Thyroid gland (tissue), 4 donors: Measurements from ENCODE around the gene PLN.

Experiments used
- POLR2A ChIP-seq, 2 donors: fragments of 450-650 bp; IDR thresholded peaks; one replicate each; pipeline ENCODE4 v1.6.1; 2017; ENCODE audit warnings: antibody characterized with exemption in 2 of 2, mild to moderate bottlenecking in 2 of 2, moderate library complexity in 1 of 2
- TF ChIP-seq, protein P1 (sequence below), 6 experiments: fragments of 200-600 bp in 3 of 6; fragments of 450-650 bp in 3 of 6; sonication (generic) in 3 of 6; IDR thresholded peaks; one replicate each; pipeline ENCODE4 v1.5.1; 2016 to 2019; ENCODE audit warnings: antibody characterized with exemption in 6 of 6, mild to moderate bottlenecking in 2 of 6, inconsistent platforms in 1 of 6, moderate library complexity in 1 of 6

DNA sequence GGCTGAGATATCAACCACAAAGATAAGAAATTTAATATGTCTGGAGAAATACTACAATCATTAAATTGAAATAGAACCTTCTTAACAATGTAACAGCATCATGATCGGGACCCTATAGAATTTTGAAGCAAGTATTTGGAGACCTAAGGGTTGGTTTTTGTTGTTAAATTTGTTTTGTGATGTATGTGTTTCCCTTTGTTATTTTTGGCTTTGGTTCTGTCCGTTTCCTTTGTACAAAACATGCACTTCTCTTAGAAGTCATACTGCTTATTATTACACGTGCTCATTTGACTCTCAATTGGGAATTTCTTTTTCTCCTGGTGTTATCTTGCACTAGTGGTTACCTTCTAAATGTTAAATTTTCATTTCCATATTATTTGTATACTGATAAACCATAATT, 4.0 kb upstream of the PLN start:
- TF ChIP-seq, protein P1, sequence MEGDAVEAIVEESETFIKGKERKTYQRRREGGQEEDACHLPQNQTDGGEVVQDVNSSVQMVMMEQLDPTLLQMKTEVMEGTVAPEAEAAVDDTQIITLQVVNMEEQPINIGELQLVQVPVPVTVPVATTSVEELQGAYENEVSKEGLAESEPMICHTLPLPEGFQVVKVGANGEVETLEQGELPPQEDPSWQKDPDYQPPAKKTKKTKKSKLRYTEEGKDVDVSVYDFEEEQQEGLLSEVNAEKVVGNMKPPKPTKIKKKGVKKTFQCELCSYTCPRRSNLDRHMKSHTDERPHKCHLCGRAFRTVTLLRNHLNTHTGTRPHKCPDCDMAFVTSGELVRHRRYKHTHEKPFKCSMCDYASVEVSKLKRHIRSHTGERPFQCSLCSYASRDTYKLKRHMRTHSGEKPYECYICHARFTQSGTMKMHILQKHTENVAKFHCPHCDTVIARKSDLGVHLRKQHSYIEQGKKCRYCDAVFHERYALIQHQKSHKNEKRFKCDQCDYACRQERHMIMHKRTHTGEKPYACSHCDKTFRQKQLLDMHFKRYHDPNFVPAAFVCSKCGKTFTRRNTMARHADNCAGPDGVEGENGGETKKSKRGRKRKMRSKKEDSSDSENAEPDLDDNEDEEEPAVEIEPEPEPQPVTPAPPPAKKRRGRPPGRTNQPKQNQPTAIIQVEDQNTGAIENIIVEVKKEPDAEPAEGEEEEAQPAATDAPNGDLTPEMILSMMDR (IDR thresholded peaks at IDR 0.05) = no peak
- TF ChIP-seq POLR2A (IDR thresholded peaks at IDR 0.05) = no peak
